Measurements from ENCODE around the gene DDI1.

Gene DDI1

DNA sequence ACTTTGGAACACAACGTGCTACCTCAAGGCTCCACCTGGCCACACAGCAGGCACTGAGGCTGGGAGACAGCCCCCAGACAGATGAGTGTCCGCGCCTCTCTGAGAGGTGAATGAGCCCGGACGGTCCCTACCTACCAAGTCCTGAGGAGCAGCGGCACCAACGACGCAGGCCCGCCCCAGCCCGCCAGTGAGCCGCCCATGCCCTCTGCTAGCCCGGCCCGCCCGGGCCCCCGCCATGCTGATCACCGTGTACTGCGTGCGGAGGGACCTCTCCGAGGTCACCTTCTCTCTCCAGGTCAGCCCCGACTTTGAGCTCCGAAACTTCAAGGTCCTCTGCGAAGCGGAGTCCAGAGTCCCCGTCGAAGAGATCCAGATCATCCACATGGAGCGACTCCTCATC lies at the start of gene DDI1:
DDI1 (plus strand) TSS at position 53 of the 400 bp plus-strand sequence; CDS start at position 236, 183 bp downstream.
- DNase-seq (ENCODE audit: low spot score), result no peak

GRCh38 chr11:103987629-103988594 lies 48.5 kb upstream of the DDI1 start:
- no peak for DNase-seq (ENCODE audit: low spot score)

DNA sequence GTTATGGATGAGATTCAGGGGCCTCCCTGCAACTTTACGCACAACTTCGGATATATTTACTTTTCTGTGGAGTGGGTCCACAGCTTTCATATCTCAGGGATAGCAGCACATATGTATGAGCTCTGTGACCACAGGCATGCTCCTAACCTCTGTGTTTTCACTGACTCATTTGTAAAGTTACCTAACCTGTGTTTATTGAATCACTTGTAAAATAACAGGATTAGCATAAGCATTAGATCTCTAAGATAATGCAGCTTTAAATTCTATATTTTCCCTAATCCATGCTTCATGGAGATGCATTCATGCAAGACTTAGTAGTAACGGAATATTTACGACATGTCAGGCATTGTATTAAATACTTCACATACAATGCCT lies 47.9 kb upstream of the DDI1 start:
- DNase-seq (ENCODE audit: low spot score), result no peak

DNA sequence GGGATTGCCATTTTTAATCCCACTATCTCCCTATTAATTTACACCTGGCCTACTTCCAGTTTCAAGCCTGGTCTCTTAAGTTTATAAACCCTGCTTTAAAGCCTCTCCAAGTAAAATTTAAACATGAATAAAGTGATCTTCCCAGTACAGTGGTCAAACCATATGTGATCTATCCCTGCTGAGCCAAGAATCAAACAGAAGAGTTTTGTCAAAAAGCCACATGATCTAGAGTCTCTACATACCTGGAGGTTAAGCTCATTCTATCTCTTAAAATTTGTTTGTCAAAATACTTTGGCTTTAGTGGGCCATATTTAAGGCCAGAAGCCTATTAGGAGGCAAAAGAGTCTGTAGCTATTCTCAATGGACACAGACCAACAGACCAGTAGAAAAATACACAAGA lies 42.9 kb upstream of the DDI1 start:
- DNase-seq (ENCODE audit: low spot score), result no peak

- DNase-seq (ENCODE audit: low spot score), result no peak
Measured at GRCh38 chr11:103994094-103994493, 42.3 kb upstream of the DDI1 start.

GRCh38 chr11:103994518-103994917 lies 41.9 kb upstream of the DDI1 start:
- DNase-seq (ENCODE audit: low spot score), result no peak

DNA sequence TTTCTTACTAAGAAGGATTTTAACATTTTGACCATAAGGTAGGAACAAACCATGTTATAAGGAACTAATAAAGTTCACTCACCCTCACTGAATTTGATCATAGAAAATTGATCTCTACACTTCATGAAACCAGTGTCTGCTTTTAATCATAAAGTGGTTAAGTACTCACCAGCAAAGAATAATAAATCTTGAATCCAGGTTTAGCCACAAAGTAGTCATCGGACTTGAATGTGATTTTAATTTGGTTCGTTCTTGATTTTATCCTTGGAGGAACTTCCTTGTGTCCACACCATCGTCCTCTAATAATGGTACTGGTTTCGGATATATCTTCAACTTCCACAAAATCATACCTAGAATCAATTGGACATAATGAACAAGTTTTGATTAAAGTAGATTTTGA lies 40.5 kb upstream of the DDI1 start:
- DNase-seq (ENCODE audit: low spot score), result no peak

DNA sequence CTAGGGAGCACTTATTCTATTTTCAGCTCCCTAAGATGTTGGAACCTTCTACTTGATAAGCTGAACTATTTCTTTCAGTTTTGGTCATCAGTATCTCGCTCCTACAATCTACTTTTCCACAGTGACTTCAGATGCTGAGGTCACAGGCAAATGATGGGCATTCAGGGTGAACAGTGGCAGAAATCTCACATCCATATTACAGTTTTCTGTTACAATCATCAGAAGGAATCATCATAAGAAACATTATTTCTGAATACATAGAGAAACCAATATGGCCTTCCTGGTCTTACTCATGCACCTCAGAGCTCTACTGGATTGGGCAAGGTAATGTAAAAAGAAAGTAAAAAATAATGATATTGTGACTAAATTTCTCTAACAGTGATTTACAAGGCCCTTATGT lies 39.4 kb upstream of the DDI1 start:
- no peak for DNase-seq (ENCODE audit: low spot score)

GRCh38 chr11:103998826-103999508 lies 37.5 kb upstream of the DDI1 start:
- DNase-seq (ENCODE audit: low spot score), result no peak

GRCh38 chr11:104000798-104001197 lies 35.6 kb upstream of the DDI1 start:
- DNase-seq (ENCODE audit: low spot score), result no peak

- no peak for DNase-seq (ENCODE audit: low spot score)
Measured at GRCh38 chr11:104001561-104002056, 34.8 kb upstream of the DDI1 start.

- DNase-seq (ENCODE audit: low spot score), result no peak
Measured at GRCh38 chr11:104003491-104003890, 32.9 kb upstream of the DDI1 start.

- no peak for DNase-seq (ENCODE audit: low spot score)
Measured at GRCh38 chr11:104005234-104005855, 31.1 kb upstream of the DDI1 start.

GRCh38 chr11:104009744-104010143 lies 26.7 kb upstream of the DDI1 start:
- no peak for DNase-seq (ENCODE audit: low spot score)

DNA sequence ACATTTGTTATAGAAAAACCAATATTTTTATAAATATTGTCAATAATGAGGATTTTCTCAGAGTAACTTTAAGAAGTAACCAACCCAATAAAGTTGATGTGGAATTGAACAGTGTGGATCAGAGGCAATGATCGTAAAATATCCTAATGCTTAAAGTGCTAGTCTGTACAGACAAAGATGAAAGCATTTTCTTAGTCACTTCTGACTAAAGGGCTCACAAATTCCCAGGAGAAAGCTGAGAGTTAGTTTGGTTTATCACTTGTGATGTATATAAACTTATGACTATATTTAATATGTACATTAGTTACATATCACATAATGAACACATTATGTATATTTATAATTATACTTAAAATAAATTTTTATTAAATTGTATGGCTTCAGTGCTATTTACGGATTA lies 25.4 kb upstream of the DDI1 start:
- DNase-seq (ENCODE audit: low spot score), result no peak

DNA sequence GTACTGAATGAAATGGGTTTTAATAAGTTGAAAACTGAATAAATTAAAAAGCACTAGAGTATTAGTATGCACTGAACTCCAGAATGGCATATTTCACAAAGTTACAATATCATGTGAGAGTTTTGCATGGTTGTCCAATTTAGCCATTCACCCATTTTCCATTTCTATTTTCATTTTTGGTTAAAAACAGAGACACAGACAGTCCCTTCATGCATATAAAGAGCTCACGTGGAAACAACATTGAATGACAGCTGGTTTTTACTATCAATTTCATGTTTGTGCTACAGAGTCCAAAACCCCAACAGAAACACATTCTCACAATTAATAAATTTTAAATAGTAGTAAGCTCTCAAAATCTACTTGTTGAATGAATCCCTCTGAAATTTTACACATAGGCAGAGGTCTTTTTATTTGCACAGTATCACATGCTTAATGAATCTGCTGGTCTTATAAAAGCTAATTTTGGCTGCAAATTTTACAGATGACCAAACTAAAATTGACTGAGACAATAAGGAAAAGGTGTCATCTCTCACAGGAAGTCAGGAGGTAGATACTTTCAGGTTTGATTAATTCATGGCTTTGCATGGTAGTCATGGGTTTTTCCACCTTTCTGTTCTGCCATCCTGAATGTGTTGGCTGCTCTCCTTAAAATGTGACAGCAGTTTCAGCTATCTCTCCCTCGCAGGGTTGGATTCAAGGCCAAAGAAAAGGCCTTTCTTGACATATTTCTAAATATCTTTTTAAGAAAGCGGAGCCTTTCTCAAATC lies 20.6 kb upstream of the DDI1 start:
- DNase-seq (ENCODE audit: low spot score), result no peak

DNA sequence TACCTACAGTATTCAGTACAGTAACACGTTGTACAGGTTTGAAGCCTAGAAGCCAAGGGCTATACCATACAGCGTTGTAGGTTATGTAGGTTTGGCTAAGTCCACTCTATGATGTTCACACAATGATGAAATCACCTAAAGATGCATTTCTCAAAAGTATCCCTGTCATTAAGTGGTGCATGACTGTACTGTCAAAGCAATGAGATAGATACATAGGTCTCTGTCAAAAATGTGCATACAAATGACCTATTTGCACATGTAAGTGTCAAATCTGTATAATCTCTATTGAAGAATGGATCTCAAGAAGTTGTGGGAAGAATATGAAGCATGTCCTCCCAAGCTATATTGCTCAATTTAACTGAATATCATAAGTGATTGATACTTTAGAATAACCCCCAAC lies 11.9 kb upstream of the DDI1 start:
- DNase-seq (ENCODE audit: low spot score), result no peak

DNA sequence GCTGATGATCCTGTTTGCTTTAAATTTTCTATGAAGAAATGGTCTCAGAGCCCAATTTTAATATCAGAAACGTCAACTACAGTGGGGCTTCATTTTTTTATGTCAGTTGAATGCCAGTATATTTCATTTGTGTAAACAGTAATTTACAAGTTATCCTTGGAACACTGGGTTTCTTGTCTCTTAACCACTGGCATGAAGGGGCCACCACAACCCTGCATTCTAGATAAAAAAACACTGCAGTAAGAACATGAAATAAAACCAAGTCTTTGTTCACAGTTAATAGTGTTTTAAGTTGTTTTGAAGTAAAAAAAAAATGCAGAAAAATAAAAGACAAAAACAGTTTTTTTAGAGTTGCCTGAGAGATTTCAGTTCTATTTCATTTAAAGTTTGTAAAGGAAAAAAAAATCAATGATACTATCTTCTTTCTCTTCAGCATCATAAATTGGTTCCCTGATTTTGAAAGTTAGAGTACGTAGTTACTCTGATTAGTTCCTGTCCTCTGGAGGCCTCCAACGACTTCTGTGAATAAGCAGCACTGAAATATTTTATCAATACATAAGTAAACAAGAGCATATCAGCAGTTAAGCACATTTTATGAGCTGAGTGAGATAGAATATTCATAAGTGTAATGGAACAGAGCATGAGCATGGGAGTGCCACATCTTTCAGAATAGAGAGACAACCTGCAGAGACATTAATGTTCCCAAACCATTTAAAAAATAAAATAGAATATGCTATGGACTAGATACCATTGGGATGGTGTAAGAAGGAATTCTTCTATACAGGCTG lies 7.8 kb upstream of the DDI1 start:
- no peak for DNase-seq (ENCODE audit: low spot score)

DNA sequence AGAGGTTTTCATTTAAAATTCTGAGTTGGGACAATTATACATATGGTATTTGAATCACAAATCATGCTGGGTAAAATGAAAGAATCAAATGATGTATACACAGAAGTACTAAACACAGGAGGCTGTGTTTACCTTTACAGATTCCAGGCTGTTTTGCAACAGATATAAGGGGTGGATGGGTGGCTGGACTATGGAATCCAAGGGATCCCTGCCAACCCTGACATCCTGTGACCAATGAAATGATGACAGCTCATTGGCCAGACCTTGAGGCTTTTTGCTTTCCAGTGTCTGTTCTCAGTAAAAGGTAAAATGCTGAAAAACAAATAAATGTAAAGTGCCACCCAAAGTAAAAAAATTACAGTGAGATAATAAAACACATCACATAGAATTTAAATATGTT lies 3.3 kb upstream of the DDI1 start:
- DNase-seq (ENCODE audit: low spot score), result no peak

DNA sequence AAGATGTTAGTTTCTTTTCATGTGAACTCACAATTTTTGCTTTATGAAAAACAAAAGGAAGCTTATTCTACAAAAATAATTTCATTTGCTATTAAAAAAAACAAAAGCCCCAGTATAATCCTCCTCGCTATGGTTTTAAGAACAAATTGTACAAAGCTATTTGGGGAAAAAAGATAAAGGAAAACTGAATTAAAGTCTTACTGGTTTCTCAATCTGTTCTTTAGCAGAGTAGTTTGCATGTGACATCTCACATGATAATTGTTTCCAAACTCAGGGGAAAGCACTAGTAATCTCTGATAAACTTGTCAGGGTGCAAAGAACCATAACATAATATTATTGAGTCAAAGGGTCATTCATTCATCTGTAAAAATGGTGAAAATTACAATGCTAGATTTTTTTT lies 2.9 kb upstream of the DDI1 start:
- no peak for DNase-seq (ENCODE audit: low spot score)

GRCh38 chr11:104036995-104037394 lies 555 bp downstream of the DDI1 start:
- DNase-seq (ENCODE audit: low spot score), result no peak
